Measurements from ENCODE around the gene GRWD1. TPM values are rescaled to one million over a fixed set of nuclear protein-coding genes. Genes with fewer than 3 reads are reported as not detected.

Gene GRWD1
- total RNA-seq: 29.0 TPM
- polyA plus RNA-seq: 10 to 100 TPM; 33.9 to 52.9 (median 43.1) TPM

DNA sequence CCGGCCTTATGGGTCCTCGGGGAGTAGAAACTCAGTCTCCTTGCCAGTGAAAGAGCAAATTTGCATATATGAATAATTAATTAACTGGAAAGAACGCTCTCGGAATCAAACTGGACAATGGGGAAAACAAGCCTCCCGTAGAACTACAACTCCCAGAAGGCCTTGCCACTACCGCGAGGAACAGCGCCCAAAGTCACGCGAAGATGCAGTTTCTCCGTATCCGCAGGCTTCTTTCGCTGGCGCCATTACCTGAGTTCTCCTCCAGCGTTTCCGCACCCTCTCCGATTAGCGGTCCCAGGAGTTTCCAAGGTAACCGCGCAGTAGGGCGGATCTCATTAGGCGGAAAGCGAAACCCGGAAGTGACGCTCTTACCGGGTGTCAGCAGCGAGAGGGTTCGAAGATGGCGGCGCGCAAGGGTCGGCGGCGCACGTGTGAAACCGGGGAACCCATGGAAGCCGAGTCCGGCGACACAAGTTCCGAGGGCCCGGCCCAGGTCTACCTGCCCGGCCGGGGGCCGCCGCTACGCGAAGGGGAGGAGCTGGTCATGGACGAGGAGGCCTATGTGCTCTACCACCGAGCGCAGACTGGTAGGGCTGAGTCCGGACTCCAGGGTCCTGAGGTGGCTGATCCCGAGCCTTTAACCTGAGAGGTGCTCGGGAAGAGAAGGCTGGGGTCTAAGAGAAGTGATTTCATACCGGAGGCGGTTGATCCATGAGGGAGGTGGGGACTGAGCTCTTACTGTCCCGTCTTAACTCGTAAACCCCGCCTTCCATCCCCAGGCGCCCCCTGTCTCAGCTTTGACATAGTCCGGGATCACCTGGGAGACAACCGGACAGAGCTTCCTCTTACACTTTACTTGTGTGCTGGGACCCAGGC lies at the start of gene GRWD1:
TSS of gene GRWD1 (plus strand) at position 378 of the 876 bp plus-strand sequence. CDS start at position 401, 23 bp downstream.
- Mint-ChIP-seq H3K4me3 (peak within 1 kb of the TSS; percentile 85 to 95 (median 94)), H3K4me1 (peaks cover 4 to 51% (median 26%) of the 10 kb centered on the region in 4 donors), H3K27ac (peak within 1 kb of the TSS; percentile 8 to 96 (median 88)), H3K27me3 (peaks cover 32% of the 10 kb centered on the region), H3K36me3 (peaks cover 15% of the 10 kb centered on the region), H3K9me3 (no peaks in the 10 kb centered on the region)
- Histone ChIP-seq H3K27me3 (ENCODE audit: control insufficient read depth, insufficient read depth, low read length) (peaks cover 8% of the 10 kb centered on the region), H3K4me1 (ENCODE audit: control insufficient read depth, insufficient read depth, low read length, poor library complexity, severe bottlenecking) (peaks cover 28% of the 10 kb centered on the region), H3K4me3 (ENCODE audit: low read depth, low read length) (peak within 1 kb of the TSS; percentile 95), H3K9me3 (ENCODE audit: control insufficient read depth in 2 of 2, low read length in 2 of 2) (no peaks in the 10 kb centered on the region), H3K36me3 (ENCODE audit: control insufficient read depth, insufficient read depth, low read length) (peaks cover 33% of the 10 kb centered on the region), H3K27ac (ENCODE audit: insufficient read depth, low read length, poor library complexity, severe bottlenecking) (peak within 1 kb of the TSS; percentile 84)
- ATAC-seq (ENCODE audit: low read depth in 2 of 2): peak; percentile 95 to 96
- DNase-seq: peak; percentile 94 to 99 (median 95)

DNA sequence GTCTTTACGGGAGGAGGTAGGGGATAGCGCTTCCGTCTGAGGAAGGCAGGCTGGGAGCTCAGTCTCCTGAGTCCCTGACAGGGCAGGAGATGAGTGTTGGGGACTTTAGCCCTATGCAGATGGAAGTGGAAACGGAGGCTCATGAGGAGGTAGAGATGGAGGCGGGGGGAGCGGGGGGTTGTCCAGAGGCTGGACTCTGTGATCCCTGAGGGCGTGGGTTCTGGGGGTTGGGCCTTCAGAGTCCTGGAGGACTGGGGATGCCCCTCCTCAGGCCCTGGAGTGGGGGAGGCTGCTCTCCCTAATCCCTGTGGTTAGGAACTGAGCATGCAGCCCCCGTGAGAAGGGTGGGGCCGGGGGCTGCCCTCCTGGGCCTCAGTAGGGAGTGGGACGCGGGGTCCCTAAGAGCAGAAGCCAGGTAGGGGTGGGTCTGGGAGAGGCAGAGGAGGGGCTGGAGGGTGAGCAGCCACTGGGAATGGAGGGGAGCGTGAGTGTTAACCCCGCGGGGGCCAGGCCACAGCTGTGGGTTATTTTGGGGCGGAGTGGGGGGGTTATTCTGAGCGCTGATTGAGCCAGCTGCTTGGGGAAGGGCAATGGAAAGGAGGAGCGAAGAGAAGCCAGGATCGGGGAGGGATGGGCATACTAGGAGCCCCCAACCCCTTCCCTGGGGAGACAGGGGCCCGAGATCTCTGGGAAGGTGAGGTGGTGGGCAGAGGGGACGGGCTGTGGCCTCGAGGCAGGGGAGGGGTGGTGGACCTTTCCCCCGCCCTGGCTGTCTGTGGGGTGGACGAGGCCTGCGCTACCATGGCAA lies 49.6 kb upstream of the GRWD1 start:
- H3K27me3 ChIP-seq (ENCODE audit: control insufficient read depth, insufficient read depth, low read length): peaks cover 5% of the 10 kb centered on the region
- no peaks in the 10 kb centered on the region for H3K36me3 Mint-ChIP-seq
- H3K36me3 ChIP-seq (ENCODE audit: control insufficient read depth, insufficient read depth, low read length): no peaks in the 10 kb centered on the region
- H3K27me3 Mint-ChIP-seq: peaks cover 56% of the 10 kb centered on the region
- H3K9me3 ChIP-seq (ENCODE audit: control insufficient read depth in 2 of 2, low read length in 2 of 2): no peaks in the 10 kb centered on the region
- ATAC-seq (ENCODE audit: low read depth in 2 of 2) (no peak), DNase-seq (no peak)
- H3K27ac ChIP-seq (ENCODE audit: insufficient read depth, low read length, poor library complexity, severe bottlenecking): no peak overlapping the region
- no peak overlapping the region for H3K27ac Mint-ChIP-seq
- peak overlapping the region in 3 of 4 donors; percentile 13 to 77 (median 41) for H3K4me3 Mint-ChIP-seq
- peaks cover 0 to 5% (median 0%) of the 10 kb centered on the region in 7 donors for H3K9me3 Mint-ChIP-seq
- H3K4me3 ChIP-seq (ENCODE audit: low read depth, low read length): no peak overlapping the region
- peaks cover 2 to 58% (median 27%) of the 10 kb centered on the region in 4 donors for H3K4me1 Mint-ChIP-seq
- H3K4me1 ChIP-seq (ENCODE audit: control insufficient read depth, insufficient read depth, low read length, poor library complexity, severe bottlenecking): peaks cover 51% of the 10 kb centered on the region

DNA sequence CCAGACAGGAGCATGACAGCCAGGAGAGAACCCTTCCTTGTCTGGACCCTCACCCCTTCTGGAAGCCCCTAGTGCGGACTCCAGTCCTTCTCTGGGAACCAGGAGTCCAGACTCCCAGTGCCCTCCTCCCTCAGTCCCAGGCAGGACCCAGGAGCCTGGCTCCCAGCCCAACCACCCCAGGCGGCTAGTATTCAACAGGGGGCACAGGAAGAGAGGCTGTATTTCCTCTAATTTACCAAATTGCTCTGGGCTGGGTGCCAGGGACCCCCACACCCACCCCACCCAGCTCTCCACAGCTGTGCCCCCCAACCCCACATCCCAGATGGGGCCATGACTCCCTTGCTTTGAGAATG lies 49.0 kb upstream of the GRWD1 start:
- peaks cover 57% of the 10 kb centered on the region for H3K27me3 Mint-ChIP-seq
- no peak for DNase-seq
- H3K4me3 ChIP-seq (ENCODE audit: low read depth, low read length): no peak overlapping the region
- peaks cover 46% of the 10 kb centered on the region for H3K4me1 ChIP-seq (ENCODE audit: control insufficient read depth, insufficient read depth, low read length, poor library complexity, severe bottlenecking)
- peaks cover 8 to 53% (median 28%) of the 10 kb centered on the region in 4 donors for H3K4me1 Mint-ChIP-seq
- ATAC-seq (ENCODE audit: low read depth in 2 of 2): no peak
- peaks cover 5% of the 10 kb centered on the region for H3K27me3 ChIP-seq (ENCODE audit: control insufficient read depth, insufficient read depth, low read length)
- H3K27ac Mint-ChIP-seq: no peak overlapping the region
- H3K4me3 Mint-ChIP-seq: no peak overlapping the region
- H3K36me3 ChIP-seq (ENCODE audit: control insufficient read depth, insufficient read depth, low read length): no peaks in the 10 kb centered on the region
- peaks cover 0 to 5% (median 0%) of the 10 kb centered on the region in 7 donors for H3K9me3 Mint-ChIP-seq
- no peaks in the 10 kb centered on the region for H3K9me3 ChIP-seq (ENCODE audit: control insufficient read depth in 2 of 2, low read length in 2 of 2)
- H3K36me3 Mint-ChIP-seq: no peaks in the 10 kb centered on the region
- no peak overlapping the region for H3K27ac ChIP-seq (ENCODE audit: insufficient read depth, low read length, poor library complexity, severe bottlenecking)

DNA sequence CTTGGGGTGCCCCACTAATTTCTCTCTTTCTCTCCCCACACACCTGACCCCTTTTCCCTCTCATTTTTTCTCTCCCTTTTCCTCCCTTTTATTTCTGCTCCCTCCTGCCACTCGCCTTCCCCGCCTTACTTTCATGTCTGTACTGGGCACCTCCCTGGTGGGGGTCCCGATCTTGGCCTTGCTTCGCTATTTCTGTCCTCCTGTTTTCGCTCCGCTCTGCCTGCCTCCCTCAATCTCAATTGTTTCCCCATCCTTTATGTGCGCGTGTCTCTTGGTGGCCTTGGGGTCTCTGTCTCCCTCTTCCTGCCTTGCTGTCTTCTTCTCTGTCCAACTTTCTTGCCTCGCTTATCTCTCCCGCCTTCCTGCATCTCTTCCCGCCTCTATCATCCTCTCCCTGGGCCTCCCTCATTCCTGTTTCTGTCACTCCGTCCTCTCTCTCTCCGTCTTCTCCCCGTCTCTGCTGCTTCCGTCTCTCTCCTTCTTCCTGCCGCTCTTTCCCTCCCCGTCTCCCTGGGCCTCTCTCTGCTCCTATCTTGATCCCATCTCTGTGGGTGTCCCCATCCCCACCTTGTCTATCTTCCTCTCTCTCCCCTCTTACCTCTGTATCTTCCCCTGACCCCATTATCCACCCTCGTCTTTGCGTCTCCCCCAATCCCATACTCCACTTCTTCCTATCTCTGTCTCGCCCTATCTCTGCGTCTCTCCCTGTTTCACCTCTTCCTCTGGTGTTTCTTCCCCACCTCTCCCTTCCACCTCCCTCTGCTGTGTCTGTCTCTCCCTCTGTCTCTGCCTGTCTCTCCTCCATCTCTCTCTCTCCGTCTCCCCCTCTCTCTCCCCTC lies 48.3 kb upstream of the GRWD1 start:
- Histone ChIP-seq H3K27me3 (ENCODE audit: control insufficient read depth, insufficient read depth, low read length) (peaks cover 5% of the 10 kb centered on the region), H3K4me3 (ENCODE audit: low read depth, low read length) (peak overlapping the region; percentile 74), H3K9me3 (ENCODE audit: control insufficient read depth in 2 of 2, low read length in 2 of 2) (no peaks in the 10 kb centered on the region), H3K27ac (ENCODE audit: insufficient read depth, low read length, poor library complexity, severe bottlenecking) (no peak overlapping the region), H3K36me3 (ENCODE audit: control insufficient read depth, insufficient read depth, low read length) (no peaks in the 10 kb centered on the region), H3K4me1 (ENCODE audit: control insufficient read depth, insufficient read depth, low read length, poor library complexity, severe bottlenecking) (peaks cover 43% of the 10 kb centered on the region)
- ATAC-seq (ENCODE audit: low read depth in 2 of 2) (no peak), DNase-seq (no peak)
- Mint-ChIP-seq H3K4me3 (peak overlapping the region; percentile 78 to 93 (median 88)), H3K9me3 (peaks cover 0 to 5% (median 0%) of the 10 kb centered on the region in 7 donors), H3K27ac (peak overlapping the region; percentile 85 to 95 (median 94)), H3K4me1 (peaks cover 12 to 50% (median 30%) of the 10 kb centered on the region in 4 donors), H3K36me3 (no peaks in the 10 kb centered on the region), H3K27me3 (peaks cover 61% of the 10 kb centered on the region)

DNA sequence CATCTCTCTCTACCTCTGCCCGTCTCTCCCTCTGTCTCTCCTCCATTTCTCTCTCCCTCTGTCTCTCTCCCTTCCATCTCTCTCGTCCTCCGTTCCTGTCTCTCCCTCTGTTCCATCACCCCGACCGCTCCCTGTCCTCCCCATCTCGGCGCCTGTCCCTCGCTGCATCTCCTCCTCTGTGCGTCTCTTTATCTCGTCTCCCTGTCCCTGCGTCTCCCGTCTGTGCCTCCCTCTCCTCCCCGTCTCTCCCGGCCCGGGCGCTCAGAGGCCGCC lies 47.7 kb upstream of the GRWD1 start:
- Mint-ChIP-seq H3K4me1 (peaks cover 12 to 45% (median 29%) of the 10 kb centered on the region in 4 donors), H3K27ac (peak overlapping the region; percentile 85 to 95 (median 94)), H3K27me3 (peaks cover 56% of the 10 kb centered on the region), H3K9me3 (peaks cover 0 to 5% (median 0%) of the 10 kb centered on the region in 7 donors), H3K36me3 (no peaks in the 10 kb centered on the region), H3K4me3 (peak overlapping the region; percentile 78 to 93 (median 88))
- Histone ChIP-seq H3K9me3 (ENCODE audit: control insufficient read depth in 2 of 2, low read length in 2 of 2) (no peaks in the 10 kb centered on the region), H3K4me3 (ENCODE audit: low read depth, low read length) (peak overlapping the region; percentile 74), H3K27ac (ENCODE audit: insufficient read depth, low read length, poor library complexity, severe bottlenecking) (no peak overlapping the region), H3K36me3 (ENCODE audit: control insufficient read depth, insufficient read depth, low read length) (no peaks in the 10 kb centered on the region), H3K4me1 (ENCODE audit: control insufficient read depth, insufficient read depth, low read length, poor library complexity, severe bottlenecking) (peaks cover 43% of the 10 kb centered on the region), H3K27me3 (ENCODE audit: control insufficient read depth, insufficient read depth, low read length) (peaks cover 5% of the 10 kb centered on the region)
- no peak for DNase-seq
- ATAC-seq (ENCODE audit: low read depth in 2 of 2): no peak

DNA sequence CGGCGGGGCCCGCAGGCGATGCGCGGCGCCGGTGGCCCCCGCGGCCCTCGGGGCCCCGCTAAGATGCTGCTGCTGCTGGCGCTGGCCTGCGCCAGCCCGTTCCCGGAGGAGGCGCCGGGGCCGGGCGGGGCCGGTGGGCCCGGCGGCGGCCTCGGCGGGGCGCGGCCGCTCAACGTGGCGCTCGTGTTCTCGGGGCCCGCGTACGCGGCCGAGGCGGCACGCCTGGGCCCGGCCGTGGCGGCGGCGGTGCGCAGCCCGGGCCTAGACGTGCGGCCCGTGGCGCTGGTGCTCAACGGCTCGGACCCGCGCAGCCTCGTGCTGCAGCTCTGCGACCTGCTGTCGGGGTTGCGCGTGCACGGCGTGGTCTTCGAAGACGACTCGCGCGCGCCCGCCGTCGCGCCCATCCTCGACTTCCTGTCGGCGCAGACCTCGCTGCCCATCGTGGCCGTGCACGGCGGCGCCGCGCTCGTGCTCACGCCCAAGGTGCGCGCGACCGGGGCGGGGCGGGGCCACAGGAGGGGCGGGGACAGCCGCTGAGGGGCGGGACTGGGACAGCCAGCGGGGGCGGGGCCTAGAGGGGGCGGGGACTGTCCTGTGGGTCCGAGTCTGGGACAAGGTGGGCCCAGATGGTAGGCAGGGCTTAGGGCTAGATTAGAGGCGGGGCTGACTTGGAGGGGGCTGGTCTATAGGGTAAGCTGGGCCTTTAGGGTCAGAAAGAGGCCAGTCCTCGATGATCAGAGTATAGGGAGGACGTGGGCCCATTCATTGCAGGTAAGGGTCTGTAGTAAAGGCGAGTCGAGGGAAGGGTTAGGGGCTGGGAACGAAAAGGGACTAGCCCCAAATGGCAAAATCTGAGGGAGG lies 47.2 kb upstream of the GRWD1 start:
- H3K4me1 Mint-ChIP-seq: peaks cover 12 to 48% (median 29%) of the 10 kb centered on the region in 4 donors

More for the DNA sequence above, 47.2 kb upstream of the GRWD1 start:
- Mint-ChIP-seq H3K4me3 (peak overlapping the region; percentile 53 to 90 (median 72)), H3K27me3 (peaks cover 55% of the 10 kb centered on the region), H3K36me3 (no peaks in the 10 kb centered on the region), H3K9me3 (peaks cover 0 to 5% (median 0%) of the 10 kb centered on the region in 7 donors), H3K27ac (peak overlapping the region in 2 of 3 donors; percentile 10 to 88)
- Histone ChIP-seq H3K4me1 (ENCODE audit: control insufficient read depth, insufficient read depth, low read length, poor library complexity, severe bottlenecking) (peaks cover 40% of the 10 kb centered on the region), H3K9me3 (ENCODE audit: control insufficient read depth in 2 of 2, low read length in 2 of 2) (no peaks in the 10 kb centered on the region), H3K36me3 (ENCODE audit: control insufficient read depth, insufficient read depth, low read length) (no peaks in the 10 kb centered on the region), H3K27me3 (ENCODE audit: control insufficient read depth, insufficient read depth, low read length) (peaks cover 5% of the 10 kb centered on the region), H3K4me3 (ENCODE audit: low read depth, low read length) (no peak overlapping the region), H3K27ac (ENCODE audit: insufficient read depth, low read length, poor library complexity, severe bottlenecking) (no peak overlapping the region)
- ATAC-seq (ENCODE audit: low read depth in 2 of 2): peak; percentile 73 to 79
- DNase-seq: peak; percentile 70 to 92 (median 85)

All from CD4-positive, CD25-positive, alpha-beta regulatory T cell (primary cell).